ENCODE results near the gene C1orf146.

Gene C1orf146

DNA sequence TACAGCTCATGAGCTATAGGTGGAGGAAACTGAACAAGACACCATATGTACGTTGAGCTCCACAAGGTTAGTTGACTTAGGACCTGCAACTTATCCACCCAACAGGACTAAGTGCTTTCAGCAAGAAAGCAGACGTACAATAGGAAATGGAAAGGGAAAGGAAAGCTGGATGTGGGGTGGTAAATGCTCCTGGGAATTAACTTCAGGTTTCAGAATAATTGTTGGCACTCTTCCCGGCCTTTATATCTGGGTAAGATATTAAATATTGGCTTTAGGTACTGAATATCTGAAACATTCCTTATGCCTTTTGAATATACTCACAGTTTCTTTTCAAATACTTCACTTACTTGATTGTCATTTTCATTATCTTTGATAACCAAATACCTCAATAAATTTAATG, 44.8 kb downstream of the C1orf146 start:
- no peak for TF ChIP-seq ZNF70 (CRISPR knock-in tag; IDR thresholded peaks at IDR 0.05)
- no peak for TF ChIP-seq GLIS3 (CRISPR knock-in tag; IDR thresholded peaks at IDR 0.05)
- no peak for TF ChIP-seq TCF4 (CRISPR knock-in tag; IDR thresholded peaks at IDR 0.05; ENCODE audit: borderline replicate concordance)
- no peak for TF ChIP-seq BACH2 (CRISPR knock-in tag; IDR thresholded peaks at IDR 0.05; ENCODE audit: borderline replicate concordance)
- no peak for TF ChIP-seq ESRRG (CRISPR knock-in tag; IDR thresholded peaks at IDR 0.05)
- TF ChIP-seq, protein P1, sequence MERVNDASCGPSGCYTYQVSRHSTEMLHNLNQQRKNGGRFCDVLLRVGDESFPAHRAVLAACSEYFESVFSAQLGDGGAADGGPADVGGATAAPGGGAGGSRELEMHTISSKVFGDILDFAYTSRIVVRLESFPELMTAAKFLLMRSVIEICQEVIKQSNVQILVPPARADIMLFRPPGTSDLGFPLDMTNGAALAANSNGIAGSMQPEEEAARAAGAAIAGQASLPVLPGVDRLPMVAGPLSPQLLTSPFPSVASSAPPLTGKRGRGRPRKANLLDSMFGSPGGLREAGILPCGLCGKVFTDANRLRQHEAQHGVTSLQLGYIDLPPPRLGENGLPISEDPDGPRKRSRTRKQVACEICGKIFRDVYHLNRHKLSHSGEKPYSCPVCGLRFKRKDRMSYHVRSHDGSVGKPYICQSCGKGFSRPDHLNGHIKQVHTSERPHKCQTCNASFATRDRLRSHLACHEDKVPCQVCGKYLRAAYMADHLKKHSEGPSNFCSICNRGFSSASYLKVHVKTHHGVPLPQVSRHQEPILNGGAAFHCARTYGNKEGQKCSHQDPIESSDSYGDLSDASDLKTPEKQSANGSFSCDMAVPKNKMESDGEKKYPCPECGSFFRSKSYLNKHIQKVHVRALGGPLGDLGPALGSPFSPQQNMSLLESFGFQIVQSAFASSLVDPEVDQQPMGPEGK (CRISPR knock-in tag; IDR thresholded peaks at IDR 0.05; ENCODE audit: borderline replicate concordance): no peak
- no peak for TF ChIP-seq TOX (CRISPR knock-in tag; IDR thresholded peaks at IDR 0.05; ENCODE audit: borderline replicate concordance)
- TF ChIP-seq POU6F1 (CRISPR knock-in tag; IDR thresholded peaks at IDR 0.05; ENCODE audit: borderline replicate concordance, low read depth): no peak
- TF ChIP-seq ZC3H10 (CRISPR knock-in tag; IDR thresholded peaks at IDR 0.05): no peak
- no peak for TF ChIP-seq ARNTL (CRISPR knock-in tag; IDR thresholded peaks at IDR 0.05; ENCODE audit: borderline replicate concordance, low read depth)
- no peak for TF ChIP-seq ZFP30 (CRISPR knock-in tag; IDR thresholded peaks at IDR 0.05)
- TF ChIP-seq ZNF565 (CRISPR knock-in tag; conservative IDR thresholded peaks at IDR 0.05; ENCODE audit: low read depth): no peak
- ATAC-seq: no peak

DNA sequence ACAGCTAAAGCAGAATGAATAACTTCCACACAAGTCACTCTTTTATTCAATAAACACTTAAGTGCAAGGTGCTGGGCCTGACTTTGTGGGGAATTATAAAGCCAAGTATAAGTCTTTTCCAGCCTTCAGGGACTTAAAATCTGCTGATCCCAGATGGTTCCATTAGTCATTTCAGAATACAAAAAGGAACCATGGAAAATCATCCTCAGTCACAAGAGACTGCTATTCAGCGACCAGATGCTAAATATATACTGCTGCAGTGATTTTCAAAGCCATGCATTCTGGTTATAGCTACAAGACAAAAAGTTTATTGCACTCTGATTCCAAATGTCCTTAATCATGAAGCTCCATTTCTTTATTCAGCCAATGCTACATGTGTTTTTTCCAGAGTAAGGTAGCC, 55.3 kb downstream of the C1orf146 start:
- no peak for ATAC-seq
- TF ChIP-seq ZC3H10 (CRISPR knock-in tag; IDR thresholded peaks at IDR 0.05): no peak
- no peak for TF ChIP-seq POU6F1 (CRISPR knock-in tag; IDR thresholded peaks at IDR 0.05; ENCODE audit: borderline replicate concordance, low read depth)
- TF ChIP-seq ZNF70 (CRISPR knock-in tag; IDR thresholded peaks at IDR 0.05): no peak
- no peak for TF ChIP-seq CSDC2 (CRISPR knock-in tag; IDR thresholded peaks at IDR 0.05)
- TF ChIP-seq, protein P2, sequence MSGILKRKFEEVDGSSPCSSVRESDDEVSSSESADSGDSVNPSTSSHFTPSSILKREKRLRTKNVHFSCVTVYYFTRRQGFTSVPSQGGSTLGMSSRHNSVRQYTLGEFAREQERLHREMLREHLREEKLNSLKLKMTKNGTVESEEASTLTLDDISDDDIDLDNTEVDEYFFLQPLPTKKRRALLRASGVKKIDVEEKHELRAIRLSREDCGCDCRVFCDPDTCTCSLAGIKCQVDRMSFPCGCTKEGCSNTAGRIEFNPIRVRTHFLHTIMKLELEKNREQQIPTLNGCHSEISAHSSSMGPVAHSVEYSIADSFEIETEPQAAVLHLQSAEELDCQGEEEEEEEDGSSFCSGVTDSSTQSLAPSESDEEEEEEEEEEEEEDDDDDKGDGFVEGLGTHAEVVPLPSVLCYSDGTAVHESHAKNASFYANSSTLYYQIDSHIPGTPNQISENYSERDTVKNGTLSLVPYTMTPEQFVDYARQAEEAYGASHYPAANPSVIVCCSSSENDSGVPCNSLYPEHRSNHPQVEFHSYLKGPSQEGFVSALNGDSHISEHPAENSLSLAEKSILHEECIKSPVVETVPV (CRISPR knock-in tag; IDR thresholded peaks at IDR 0.05): no peak
- TF ChIP-seq ISL1 (CRISPR knock-in tag; IDR thresholded peaks at IDR 0.05): no peak
- no peak for TF ChIP-seq ZFP3 (CRISPR knock-in tag; IDR thresholded peaks at IDR 0.05)
- no peak for TF ChIP-seq ZFP30 (CRISPR knock-in tag; IDR thresholded peaks at IDR 0.05)
- TF ChIP-seq TCF4 (CRISPR knock-in tag; IDR thresholded peaks at IDR 0.05; ENCODE audit: borderline replicate concordance): no peak
- TF ChIP-seq RARB (CRISPR knock-in tag; IDR thresholded peaks at IDR 0.05): no peak
- TF ChIP-seq, protein P3, sequence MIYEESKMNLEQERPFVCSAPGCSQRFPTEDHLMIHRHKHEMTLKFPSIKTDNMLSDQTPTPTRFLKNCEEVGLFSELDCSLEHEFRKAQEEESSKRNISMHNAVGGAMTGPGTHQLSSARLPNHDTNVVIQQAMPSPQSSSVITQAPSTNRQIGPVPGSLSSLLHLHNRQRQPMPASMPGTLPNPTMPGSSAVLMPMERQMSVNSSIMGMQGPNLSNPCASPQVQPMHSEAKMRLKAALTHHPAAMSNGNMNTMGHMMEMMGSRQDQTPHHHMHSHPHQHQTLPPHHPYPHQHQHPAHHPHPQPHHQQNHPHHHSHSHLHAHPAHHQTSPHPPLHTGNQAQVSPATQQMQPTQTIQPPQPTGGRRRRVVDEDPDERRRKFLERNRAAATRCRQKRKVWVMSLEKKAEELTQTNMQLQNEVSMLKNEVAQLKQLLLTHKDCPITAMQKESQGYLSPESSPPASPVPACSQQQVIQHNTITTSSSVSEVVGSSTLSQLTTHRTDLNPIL (CRISPR knock-in tag; IDR thresholded peaks at IDR 0.05; ENCODE audit: low read depth): no peak
- no peak for TF ChIP-seq ZNF565 (CRISPR knock-in tag; conservative IDR thresholded peaks at IDR 0.05; ENCODE audit: low read depth)
- TF ChIP-seq ZNF8 (CRISPR knock-in tag; IDR thresholded peaks at IDR 0.05): no peak
- no peak for TF ChIP-seq TSHZ2 (CRISPR knock-in tag; IDR thresholded peaks at IDR 0.05)
- TF ChIP-seq PPARA (CRISPR knock-in tag; IDR thresholded peaks at IDR 0.05; ENCODE audit: borderline replicate concordance): no peak
- no peak for TF ChIP-seq ESRRG (CRISPR knock-in tag; IDR thresholded peaks at IDR 0.05)
- no peak for TF ChIP-seq OSR1 (CRISPR knock-in tag; IDR thresholded peaks at IDR 0.05)

Measured in SK-N-SH treated with all-trans-retinoic acid at 6 μM for 48 hours (cell line).